Neutrophil (primary cell): ENCODE results near the gene HPSE2.

Experiments
- H3K27ac ChIP-seq: fragments of 200-600 bp; sonication (generic); 2 replicates; pipeline ENCODE4 v1.5.1; 2016; ENCODE audit warnings: mild to moderate bottlenecking, moderate library complexity
- H3K27me3 ChIP-seq: fragments of 200-600 bp; sonication (generic); 2 replicates; pipeline ENCODE4 v1.6.0; 2016; ENCODE audit warnings: mild to moderate bottlenecking
- H3K36me3 ChIP-seq: fragments of 200-600 bp; sonication (generic); 2 replicates; pipeline ENCODE4 v1.5.1; 2017
- H3K4me1 ChIP-seq, 2 experiments: fragments of 200-600 bp in 1 of 2; sonication (generic) in 1 of 2; 1 replicate in 1 of 2; 2 replicates in 1 of 2; pipeline versions ENCODE4 v1.5.1 to v1.6.1; 2013 to 2016; ENCODE audit warnings: low read depth in 1 of 2, low read length in 1 of 2, mild to moderate bottlenecking in 1 of 2, moderate library complexity in 1 of 2; ENCODE audit not compliant: control insufficient read depth in 1 of 2, insufficient read depth in 1 of 2
- H3K4me3 ChIP-seq, 2 experiments: fragments of 200-600 bp in 1 of 2; sonication (generic) in 1 of 2; 1 replicate in 1 of 2; 2 replicates in 1 of 2; pipeline ENCODE4 v1.5.1; 2013 to 2016; ENCODE audit warnings: low read depth in 1 of 2, low read length in 1 of 2, mild to moderate bottlenecking in 1 of 2, moderate library complexity in 1 of 2
- H3K9me3 ChIP-seq: fragments of 200-600 bp; sonication (generic); 2 replicates; pipeline ENCODE4 v1.5.1; 2016
- CTCF ChIP-seq: fragments of 200-600 bp; sonication (generic); IDR thresholded peaks from 2 replicates; pipeline ENCODE4 v1.5.1; 2016; ENCODE audit warnings: antibody characterized with exemption

The HPSE2 gene

DNA sequence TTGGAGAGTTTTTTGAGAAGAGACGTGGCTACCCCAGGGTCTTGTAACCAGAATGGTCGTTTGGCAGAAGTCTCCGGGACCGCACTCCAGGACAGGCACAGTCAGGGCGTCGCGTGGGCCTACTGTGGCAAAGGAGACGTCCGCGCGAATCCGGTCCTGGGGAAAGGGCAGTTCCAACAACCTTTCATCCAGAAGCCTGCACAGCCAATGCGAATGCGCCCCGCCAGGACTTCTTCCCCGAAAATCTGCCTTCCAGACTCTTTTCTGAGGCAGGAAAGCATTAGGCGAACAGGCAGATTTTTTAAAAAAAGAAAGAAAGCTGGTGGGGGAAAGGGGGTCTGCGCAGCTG is 2.0 kb downstream of the HPSE2 start:
- no peaks in the 10 kb centered on the region for H3K9me3 ChIP-seq
- TF ChIP-seq CTCF, result no peak
- peaks cover 100% of the 10 kb centered on the region for H3K27me3 ChIP-seq
- H3K36me3 ChIP-seq, result no peaks in the 10 kb centered on the region
- H3K4me1 ChIP-seq, result peaks cover 10% of the 10 kb centered on the region in 2 experiments
- H3K27ac ChIP-seq, result no peak overlapping the region
- H3K4me3 ChIP-seq, result peak overlapping the region; percentile 29 to 49

DNA sequence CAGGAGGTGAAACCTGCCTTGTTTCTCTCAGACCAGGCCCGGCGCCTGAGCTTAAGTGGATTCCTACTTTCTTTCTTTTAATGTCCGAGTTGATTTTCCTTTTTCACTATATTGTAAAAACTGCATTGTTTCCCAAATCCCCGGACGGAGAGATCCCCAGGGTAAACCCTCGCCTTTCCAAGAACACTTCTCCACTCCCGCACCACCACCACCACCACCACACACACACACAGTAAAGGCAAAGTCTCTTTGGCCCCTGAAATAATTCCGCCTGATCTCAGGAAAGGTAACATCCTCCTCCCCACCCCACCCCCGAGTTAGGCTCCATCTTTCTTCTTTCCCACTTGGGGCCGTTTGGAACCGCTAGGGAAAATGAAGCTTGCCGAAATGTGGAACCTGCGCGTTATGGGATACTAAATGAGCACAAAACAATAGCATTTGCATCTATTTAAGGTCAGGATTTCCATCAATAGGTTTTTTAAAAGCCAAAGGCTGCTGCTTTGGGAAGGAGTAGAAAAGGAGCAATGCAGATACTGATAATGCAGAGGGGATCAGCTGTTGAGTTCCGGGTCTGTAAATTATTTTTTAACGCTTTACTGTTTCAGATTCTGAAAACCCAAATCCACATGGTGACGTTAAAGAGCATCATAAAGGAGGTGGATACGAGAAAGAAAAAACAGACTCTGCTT is 2.5 kb downstream of the HPSE2 start:
- no peak for TF ChIP-seq CTCF
- no peak overlapping the region for H3K27ac ChIP-seq
- no peak overlapping the region for H3K4me3 ChIP-seq
- H3K9me3 ChIP-seq, result no peaks in the 10 kb centered on the region
- peaks cover 100% of the 10 kb centered on the region for H3K27me3 ChIP-seq
- peaks cover 10% of the 10 kb centered on the region in 2 experiments for H3K4me1 ChIP-seq
- no peaks in the 10 kb centered on the region for H3K36me3 ChIP-seq

- peaks cover 98% of the 10 kb centered on the region for H3K27me3 ChIP-seq
- no peak overlapping the region for H3K4me3 ChIP-seq
- no peak overlapping the region for H3K27ac ChIP-seq
- no peak for TF ChIP-seq CTCF
- peaks cover 10% of the 10 kb centered on the region in 2 experiments for H3K4me1 ChIP-seq
- no peaks in the 10 kb centered on the region for H3K36me3 ChIP-seq
- H3K9me3 ChIP-seq, result no peaks in the 10 kb centered on the region
These were observed 3.2 kb downstream of the HPSE2 start for GRCh38 chr10:99232360-99232999.

GRCh38 chr10:99224766-99225165 is 10.9 kb downstream of the HPSE2 start:
- Histone ChIP-seq H3K27ac (no peak overlapping the region), H3K36me3 (no peaks in the 10 kb centered on the region)
- no peak for TF ChIP-seq CTCF

GRCh38 chr10:99207340-99207739 is 28.3 kb downstream of the HPSE2 start:
- Histone ChIP-seq H3K36me3 (no peaks in the 10 kb centered on the region), H3K27ac (no peak overlapping the region), H3K27me3 (no peaks in the 10 kb centered on the region), H3K9me3 (no peaks in the 10 kb centered on the region), H3K4me3 (no peak overlapping the region), H3K4me1 (no peaks in the 10 kb centered on the region)
- TF ChIP-seq CTCF, result no peak

More at GRCh38 chr10:99224766-99225165, 10.9 kb downstream of the HPSE2 start:
- Histone ChIP-seq H3K4me3 (no peak overlapping the region), H3K4me1 (no peaks in the 10 kb centered on the region), H3K27me3 (peaks cover 52% of the 10 kb centered on the region), H3K9me3 (no peaks in the 10 kb centered on the region)
